Hematopoietic multipotent progenitor cell treated with erythropoietin and hydrocortisone succinate and interleukin-3 and kit ligand, for 6 days (in vitro differentiated cells): ENCODE data around the gene C1QTNF1.
"Not testable (repeated sequence)": the region's sequence is repeated elsewhere in the genome, so short reads cannot be mapped to it uniquely, and the experiment has no call there.

Experiments
- DNase-seq: peaks from one replicate; pipeline ENCODE4 v3.0.0-alpha.2; 2015

C1QTNF1 gene

GRCh38 chr17:79062691-79063090 lies 38.7 kb downstream of the C1QTNF1 start:
- DNase-seq: no peak

DNA sequence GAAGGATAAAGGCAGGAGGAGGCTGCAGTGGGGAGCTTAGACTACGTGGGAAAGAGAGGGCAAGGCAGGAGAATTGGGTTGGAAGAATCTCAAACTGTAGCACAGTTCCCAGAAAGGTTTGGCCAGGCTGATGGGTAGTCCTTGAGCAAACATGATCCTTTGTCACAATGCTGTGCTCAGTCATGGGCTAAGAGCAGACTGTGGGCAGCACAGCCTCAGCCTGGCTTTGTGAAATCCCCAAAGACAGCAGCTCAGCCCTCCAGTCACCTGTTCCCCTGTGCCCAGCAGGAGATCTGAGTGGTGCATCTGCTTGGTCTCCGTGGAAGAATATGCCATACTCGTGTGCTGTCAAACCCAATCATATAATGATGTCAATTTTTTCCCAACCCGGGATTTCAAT lies 40.1 kb downstream of the C1QTNF1 start:
- DNase-seq: no peak

- DNase-seq: peak; percentile 80
These were observed 41.2 kb downstream of the C1QTNF1 start for GRCh38 chr17:79065105-79065670.

DNA sequence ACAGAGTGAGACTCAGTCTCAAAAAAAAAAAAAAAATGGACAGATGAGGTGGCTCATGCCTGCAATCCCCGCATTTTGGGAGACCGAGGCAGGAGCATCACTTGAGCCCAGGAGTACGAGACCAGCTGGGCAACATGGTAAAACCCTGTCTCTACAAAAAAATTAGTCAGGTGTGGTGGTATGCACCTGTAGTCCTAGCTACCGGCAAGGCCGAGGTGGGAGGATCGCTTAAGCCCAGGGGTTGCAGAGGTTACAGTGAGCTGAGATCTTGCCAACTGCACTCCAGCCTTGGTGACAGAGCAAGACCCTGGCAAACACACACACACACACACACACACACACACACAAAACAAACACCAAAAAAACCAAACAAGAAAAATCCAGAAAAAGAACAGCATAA lies 43.0 kb downstream of the C1QTNF1 start:
- no peak for DNase-seq

- DNase-seq: no peak
These were observed 46.4 kb downstream of the C1QTNF1 start for GRCh38 chr17:79070266-79070880.

GRCh38 chr17:79071161-79071740 lies 47.3 kb downstream of the C1QTNF1 start:
- DNase-seq: no peak

DNA sequence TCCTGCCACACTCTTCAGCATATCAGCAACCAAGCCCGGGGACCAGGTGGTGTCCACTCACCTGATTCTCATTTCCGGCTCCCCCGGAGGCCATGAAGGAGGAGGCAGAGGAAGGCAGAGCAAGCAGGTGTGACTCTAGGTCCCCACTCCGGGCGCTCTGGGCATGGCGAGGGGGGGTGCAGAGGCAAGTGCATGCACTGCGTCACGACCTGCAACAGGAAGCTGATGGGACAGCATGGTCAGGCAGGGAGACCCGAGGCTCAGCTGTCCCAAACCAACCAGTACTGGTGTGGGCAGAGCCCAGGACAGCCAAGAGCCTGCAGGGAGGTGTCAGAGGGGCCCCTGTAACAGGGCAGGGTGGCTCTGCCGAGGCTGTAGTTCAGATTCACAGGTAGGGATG lies 48.6 kb downstream of the C1QTNF1 start:
- no peak for DNase-seq

GRCh38 chr17:79073016-79073705 lies 49.2 kb downstream of the C1QTNF1 start:
- DNase-seq: no peak

GRCh38 chr17:79073706-79074088 lies 49.7 kb downstream of the C1QTNF1 start:
- DNase-seq: no peak

DNA sequence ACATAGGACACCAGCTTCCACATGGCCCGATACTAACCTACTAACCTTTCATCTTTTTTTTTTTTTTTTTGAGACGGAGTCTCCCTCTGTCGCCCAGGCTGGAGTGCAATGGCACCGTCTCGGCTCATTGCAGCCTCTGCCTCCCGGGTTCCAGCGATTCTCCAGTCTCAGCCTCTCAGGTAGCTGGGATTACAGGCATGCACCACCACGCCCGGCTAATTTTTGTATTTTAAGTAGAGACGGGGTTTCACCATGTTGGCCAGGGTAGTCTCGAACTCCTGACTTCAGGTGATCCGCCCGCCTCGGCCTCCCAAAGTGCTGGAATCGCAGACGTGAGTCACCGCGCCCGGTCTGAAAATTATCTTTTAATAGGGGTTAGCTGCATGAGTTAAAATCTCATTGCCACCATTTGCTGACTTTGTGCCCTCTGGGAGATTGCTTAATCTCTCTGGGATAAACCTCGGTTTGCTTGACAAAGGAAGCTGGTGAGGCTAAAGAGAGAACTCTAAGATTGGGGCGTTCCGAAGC lies 50.2 kb downstream of the C1QTNF1 start:
- DNase-seq: not testable (repeated sequence)

GRCh38 chr17:79074649-79075445 lies 50.9 kb downstream of the C1QTNF1 start, which contains the start of gene ENGASE:
Gene ENGASE, plus strand, starts transcription at chr17:79074824. Its CDS starts 121 bp downstream, at chr17:79074945.
- peak; percentile 95 for DNase-seq

- DNase-seq: peak; percentile 48
These were observed 51.4 kb downstream of the C1QTNF1 start for GRCh38 chr17:79075446-79075750.

- no peak for DNase-seq
These were observed 52.0 kb downstream of the C1QTNF1 start for GRCh38 chr17:79075861-79076406.

GRCh38 chr17:79077587-79077986 lies 53.6 kb downstream of the C1QTNF1 start:
- DNase-seq: no peak

GRCh38 chr17:79078476-79079190 lies 54.7 kb downstream of the C1QTNF1 start:
- no peak for DNase-seq

- no peak for DNase-seq
These were observed 55.6 kb downstream of the C1QTNF1 start for GRCh38 chr17:79079421-79080200.

DNA sequence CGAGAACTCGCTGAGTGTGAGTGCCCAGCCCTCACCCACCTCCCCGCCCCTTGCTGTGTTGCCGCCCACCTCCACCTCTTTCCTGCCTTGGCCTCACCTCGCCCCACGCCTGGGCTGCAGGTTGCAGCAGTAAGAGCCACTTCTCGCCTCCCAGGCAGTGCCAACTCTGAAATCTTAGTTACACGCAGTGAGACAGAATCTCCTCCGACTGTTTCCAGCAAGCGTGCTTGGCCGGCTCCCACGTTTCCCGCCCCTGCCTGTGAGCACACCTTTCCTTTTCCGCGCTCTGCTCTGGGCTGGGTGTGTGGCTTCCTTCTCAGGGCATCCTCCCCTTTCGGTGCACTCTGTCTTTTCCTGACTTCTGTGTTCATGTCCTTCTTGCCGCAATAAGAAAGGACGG lies 56.4 kb downstream of the C1QTNF1 start:
- DNase-seq: no peak

- no peak for DNase-seq
These were observed 56.9 kb downstream of the C1QTNF1 start for GRCh38 chr17:79080761-79081290.

DNA sequence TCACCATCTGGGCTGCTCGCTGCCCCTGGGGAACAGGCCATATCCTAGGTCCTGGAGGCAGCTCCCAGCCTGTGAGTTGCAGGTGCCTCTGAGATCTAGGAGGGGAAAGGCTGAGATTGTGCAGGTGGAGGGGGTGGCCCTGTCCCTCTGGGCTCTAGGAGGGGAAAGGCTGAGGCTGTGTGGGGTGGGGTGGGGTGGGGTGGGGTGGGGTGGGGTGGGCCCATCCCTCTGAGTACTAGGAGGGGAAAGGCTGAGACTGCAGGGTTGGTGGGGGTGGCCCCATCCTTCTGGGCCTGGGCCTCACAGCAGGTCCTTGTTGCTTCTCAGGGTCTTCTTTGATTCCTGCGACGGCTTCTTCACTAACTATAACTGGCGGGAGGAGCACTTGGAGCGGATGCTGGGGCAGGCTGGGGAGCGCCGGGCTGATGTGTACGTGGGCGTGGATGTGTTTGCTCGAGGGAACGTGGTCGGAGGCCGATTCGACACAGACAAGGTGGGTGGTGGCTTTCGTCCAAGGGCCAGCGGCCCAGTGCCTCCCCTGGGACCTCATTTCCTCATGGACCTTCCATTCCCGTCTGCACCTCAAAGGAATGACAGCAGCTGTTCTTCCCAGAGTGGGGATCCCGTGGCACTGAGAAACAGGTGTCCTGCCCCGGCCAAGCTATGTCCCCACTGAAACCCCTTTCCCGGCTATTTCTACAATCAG lies 57.8 kb downstream of the C1QTNF1 start:
- no peak for DNase-seq
